CD14-positive monocyte (primary cell): ENCODE results near the gene GPC5. TPM values are rescaled to one million over a fixed set of nuclear protein-coding genes. Genes with fewer than 3 reads are reported as not detected.

ENCODE experiments used
- DNase-seq, 3 donors: peaks; one replicate each; pipeline ENCODE4 v3.0.0-alpha.2; 2011 to 2022
- H2AFZ ChIP-seq: 2 replicates; pipeline ENCODE4 v1.6.0; 2012; ENCODE audit warnings: mild to moderate bottlenecking, low read depth, low read length, inconsistent platforms; ENCODE audit not compliant: insufficient read depth, poor library complexity, severe bottlenecking
- H3K27ac ChIP-seq, 2 donors: 1 replicate in 1 of 2; 2 replicates in 1 of 2; pipeline ENCODE4 v1.5.1; 2012 to 2013; ENCODE audit warnings: low read length in 2 of 2, control low read depth in 1 of 2, inconsistent platforms in 1 of 2, low read depth in 1 of 2, mild to moderate bottlenecking in 1 of 2
- H3K27me3 ChIP-seq, 2 donors: one replicate each; pipeline versions ENCODE4 v1.6.0 to v1.6.1; 2011 to 2013; ENCODE audit warnings: low read length in 2 of 2; ENCODE audit not compliant: control insufficient read depth in 2 of 2, insufficient read depth in 2 of 2
- H3K36me3 ChIP-seq, 2 donors: replicated peaks in 1 of 2; 1 replicate in 1 of 2; 2 replicates in 1 of 2; pipeline versions ENCODE4 v1.5.1 to v1.6.1; 2012 to 2013; ENCODE audit warnings: low read length in 2 of 2, control low read depth in 1 of 2, inconsistent platforms in 1 of 2, mild to moderate bottlenecking in 1 of 2; ENCODE audit not compliant: insufficient read depth in 2 of 2, control insufficient read depth in 1 of 2
- H3K4me1 ChIP-seq, 2 donors: 1 replicate in 1 of 2; 2 replicates in 1 of 2; pipeline versions ENCODE4 v1.5.1 to v1.6.1; 2012 to 2013; ENCODE audit warnings: low read length in 2 of 2, control low read depth in 1 of 2, inconsistent platforms in 1 of 2, mild to moderate bottlenecking in 1 of 2, moderate library complexity in 1 of 2; ENCODE audit not compliant: insufficient read depth in 2 of 2, control insufficient read depth in 1 of 2
- H3K4me2 ChIP-seq: replicated peaks from 2 replicates; pipeline ENCODE3; 2012; ENCODE audit warnings: low read length, moderate library complexity, mild to moderate bottlenecking; ENCODE audit not compliant: poor library complexity, severe bottlenecking; ENCODE audit errors: extremely low read depth
- H3K4me3 ChIP-seq, 3 experiments: fragments of 200-600 bp in 1 of 3; sonication (generic) in 1 of 3; replicated peaks in 1 of 3; 1 replicate in 2 of 3; 2 replicates in 1 of 3; pipeline ENCODE4 v1.5.1; 2011 to 2013; ENCODE audit warnings: low read length in 3 of 3, mild to moderate bottlenecking in 3 of 3, control low read depth in 2 of 3, low read depth in 2 of 3, inconsistent platforms in 1 of 3, moderate library complexity in 1 of 3
- H3K79me2 ChIP-seq: 2 replicates; pipeline ENCODE4 v1.6.0; 2012; ENCODE audit warnings: mild to moderate bottlenecking, control low read depth, inconsistent platforms, low read length, moderate library complexity; ENCODE audit not compliant: insufficient read depth
- H3K9ac ChIP-seq: 2 replicates; pipeline ENCODE4 v1.6.0; 2017; ENCODE audit warnings: low read length, mild to moderate bottlenecking; ENCODE audit not compliant: insufficient read depth, poor library complexity, severe bottlenecking
- H3K9me3 ChIP-seq, 2 donors: replicated peaks in 1 of 2; 1 replicate in 1 of 2; 2 replicates in 1 of 2; pipeline versions ENCODE4 v1.5.1 to v1.6.1; 2012 to 2013; ENCODE audit warnings: low read length in 2 of 2, control low read depth in 1 of 2; ENCODE audit not compliant: control insufficient read depth in 1 of 2, insufficient read depth in 1 of 2
- H4K20me1 ChIP-seq: 2 replicates; pipeline ENCODE4 v1.6.0; 2012; ENCODE audit warnings: mild to moderate bottlenecking, low read length, control low read depth, moderate library complexity; ENCODE audit not compliant: insufficient read depth
- H3K27ac Mint-ChIP-seq, 7 donors: one replicate each; pipeline ENCODE4 v1.8.0; 2020; ENCODE audit warnings: mild to moderate bottlenecking in 7 of 7, mixed read lengths in 7 of 7, moderate library complexity in 6 of 7, inconsistent platforms in 2 of 7
- H3K27me3 Mint-ChIP-seq, 3 donors: one replicate each; pipeline ENCODE4 v1.8.0; 2021 to 2022; ENCODE audit warnings: low read depth in 3 of 3, mild to moderate bottlenecking in 3 of 3, mixed read lengths in 3 of 3, moderate library complexity in 3 of 3, inconsistent platforms in 1 of 3
- H3K36me3 Mint-ChIP-seq, 2 donors: one replicate each; pipeline ENCODE4 v1.8.0; 2020; ENCODE audit warnings: mixed read lengths in 2 of 2, inconsistent platforms in 1 of 2, mild to moderate bottlenecking in 1 of 2
- H3K4me1 Mint-ChIP-seq: one replicate; pipeline ENCODE4 v1.8.0; 2020; ENCODE audit warnings: mild to moderate bottlenecking, mixed read lengths
- H3K4me3 Mint-ChIP-seq, 2 donors: one replicate each; pipeline ENCODE4 v1.8.0; 2020; ENCODE audit warnings: mild to moderate bottlenecking in 2 of 2, mixed read lengths in 2 of 2, moderate library complexity in 1 of 2
- H3K9me3 Mint-ChIP-seq, 7 donors: one replicate each; pipeline ENCODE4 v1.8.0; 2020 to 2022; ENCODE audit warnings: mixed read lengths in 7 of 7, mild to moderate bottlenecking in 6 of 7, moderate library complexity in 6 of 7, inconsistent platforms in 2 of 7
- CTCF ChIP-seq: fragments of 200-600 bp; IDR thresholded peaks from one replicate; pipeline ENCODE4 v1.8.0; 2022; ENCODE audit warnings: antibody characterized with exemption, mild to moderate bottlenecking
- WGBS: methylation state at CpG from one replicate; pipeline ENCODE4 v1.1.5; 2013; ENCODE audit warnings: missing lambda C conversion rate; ENCODE audit not compliant: insufficient coverage; 5-methylcytosine and 5-hydroxymethylcytosine counted together
- intact Hi-C, 2 donors: fragments of 100-400 bp; cut with micrococcal nuclease; formaldehyde crosslinking; loops; one replicate each; pipeline versions ENCODE4 v1.15.0 to v1.15.1; 2023
- polyA plus RNA-seq, 3 donors: library from polyadenylated mRNA; depleted of rRNA in 1 of 3; unstranded in 2 of 3; stranded (reverse) in 1 of 3; fragments of 300-500 nt in 2 of 3; fragments of >200 nt in 1 of 3; fragmentation: Illumina TruSeq in 2 of 3; gene quantifications; 1 replicate in 2 of 3; 2 replicates in 1 of 3; pipeline ENCODE4 v1.2.3, GENCODE V29; 2012 to 2021

The GPC5 gene
- polyA plus RNA-seq, 3 donors = not detected

- Histone ChIP-seq H3K27me3 (no peaks in the 10 kb centered on the region), H3K4me1 (no peaks in the 10 kb centered on the region), H3K36me3 (no peaks in the 10 kb centered on the region), H3K27ac (no peak overlapping the region), H3K9me3 (peaks cover 3% of the 10 kb centered on the region in 2 donors), H3K4me2 (no peak overlapping the region), H4K20me1 (no peaks in the 10 kb centered on the region), H2AFZ (no peak overlapping the region), H3K79me2 (no peaks in the 10 kb centered on the region), H3K4me3 (no peak overlapping the region), H3K9ac (no peak overlapping the region)
- H3K36me3 Mint-ChIP-seq = no peaks in the 10 kb centered on the region
- DNase-seq = no peak
- no peaks in the 10 kb centered on the region for H3K4me1 Mint-ChIP-seq
- H3K27ac Mint-ChIP-seq = no peak overlapping the region
- no peak overlapping the region for H3K4me3 Mint-ChIP-seq
- peaks cover 0 to under 1% (median 0%) of the 10 kb centered on the region in 3 donors for H3K27me3 Mint-ChIP-seq
- peaks cover 2 to 11% (median 4%) of the 10 kb centered on the region in 7 donors for H3K9me3 Mint-ChIP-seq
- no peak for TF ChIP-seq CTCF
- no CpG with 5 or more reads among the region's 1 CpG for WGBS
- intact Hi-C loops = no loop called here
Observed at GRCh38 chr13:92303428-92303827, 905.0 kb downstream of the GPC5 start.

GRCh38 chr13:92307752-92308151 is 909.3 kb downstream of the GPC5 start:
- H3K4me3 Mint-ChIP-seq = no peak overlapping the region
- DNase-seq = no peak
- Histone ChIP-seq H2AFZ (no peak overlapping the region), H3K36me3 (no peaks in the 10 kb centered on the region), H3K27ac (no peak overlapping the region), H3K4me1 (no peaks in the 10 kb centered on the region), H3K79me2 (no peaks in the 10 kb centered on the region), H3K9me3 (no peaks in the 10 kb centered on the region), H3K9ac (no peak overlapping the region), H3K4me3 (no peak overlapping the region), H3K27me3 (no peaks in the 10 kb centered on the region), H3K4me2 (no peak overlapping the region), H4K20me1 (no peaks in the 10 kb centered on the region)
- no peak for TF ChIP-seq CTCF
- H3K27me3 Mint-ChIP-seq = no peaks in the 10 kb centered on the region
- H3K27ac Mint-ChIP-seq = no peak overlapping the region
- intact Hi-C loops = no loop called here
- H3K36me3 Mint-ChIP-seq = no peaks in the 10 kb centered on the region
- H3K4me1 Mint-ChIP-seq = no peaks in the 10 kb centered on the region
- H3K9me3 Mint-ChIP-seq = peaks cover 0 to 7% (median 4%) of the 10 kb centered on the region in 7 donors
- WGBS = no CpG with 5 or more reads among the region's 2 CpGs
